GM19395 (cell line): ENCODE measurements around the gene PIK3C3.
"Not testable (repeated sequence)": the region's sequence is repeated elsewhere in the genome, so short reads cannot be mapped to it uniquely, and the experiment has no call there.

Source experiments
- ATAC-seq: cut with Tn5 transposase; IDR thresholded peaks from one replicate; pipeline ENCODE4 v1.9.1; 2021; ENCODE audit warnings: mild to moderate bottlenecking, moderate library complexity; ENCODE audit not compliant: unreplicated experiment

Gene PIK3C3

GRCh38 chr18:41965634-41966255, 10.7 kb downstream of the PIK3C3 start:
- ATAC-seq: no peak

DNA sequence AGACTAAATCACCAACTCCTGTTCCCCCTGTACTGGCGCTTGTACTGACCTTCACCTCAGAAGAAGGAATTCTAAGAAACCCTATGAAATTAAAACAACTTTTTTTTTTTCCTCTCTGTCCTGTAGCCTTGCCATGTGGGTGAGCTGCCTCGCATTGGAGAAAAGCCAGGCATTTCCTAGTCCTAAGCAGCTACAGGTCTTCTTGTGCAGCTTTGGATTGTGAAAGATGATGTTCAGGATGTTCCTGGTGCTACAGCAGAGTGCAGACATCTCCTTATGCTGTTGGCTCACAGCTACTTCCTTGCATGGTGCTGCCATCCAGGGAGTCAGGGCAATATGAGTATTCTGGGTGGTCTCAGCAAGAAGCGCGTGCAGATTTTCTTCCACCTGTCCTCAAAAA, 11.9 kb downstream of the PIK3C3 start:
- ATAC-seq: no peak

DNA sequence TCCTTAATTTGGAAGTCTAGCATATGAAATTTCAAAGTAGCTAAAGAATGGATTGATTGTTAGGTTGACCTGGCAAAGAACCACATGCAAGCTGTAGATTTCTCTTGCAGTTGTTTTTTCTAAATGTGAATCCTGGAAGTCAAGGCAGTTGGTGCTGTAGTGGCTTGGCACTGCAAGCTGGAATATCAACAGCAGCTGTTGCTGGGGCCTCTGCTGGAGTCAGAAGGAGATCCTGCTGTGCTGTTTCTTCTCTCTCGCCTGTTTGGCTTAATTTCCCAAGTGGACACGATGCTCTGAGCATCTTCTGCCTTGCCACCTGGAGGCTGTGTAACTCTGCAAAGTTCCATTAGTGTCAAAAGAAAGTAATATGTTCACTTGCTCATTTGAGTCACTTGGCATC, 12.6 kb downstream of the PIK3C3 start:
- no peak for ATAC-seq

GRCh38 chr18:41969881-41970280, 14.8 kb downstream of the PIK3C3 start:
- ATAC-seq: no peak

DNA sequence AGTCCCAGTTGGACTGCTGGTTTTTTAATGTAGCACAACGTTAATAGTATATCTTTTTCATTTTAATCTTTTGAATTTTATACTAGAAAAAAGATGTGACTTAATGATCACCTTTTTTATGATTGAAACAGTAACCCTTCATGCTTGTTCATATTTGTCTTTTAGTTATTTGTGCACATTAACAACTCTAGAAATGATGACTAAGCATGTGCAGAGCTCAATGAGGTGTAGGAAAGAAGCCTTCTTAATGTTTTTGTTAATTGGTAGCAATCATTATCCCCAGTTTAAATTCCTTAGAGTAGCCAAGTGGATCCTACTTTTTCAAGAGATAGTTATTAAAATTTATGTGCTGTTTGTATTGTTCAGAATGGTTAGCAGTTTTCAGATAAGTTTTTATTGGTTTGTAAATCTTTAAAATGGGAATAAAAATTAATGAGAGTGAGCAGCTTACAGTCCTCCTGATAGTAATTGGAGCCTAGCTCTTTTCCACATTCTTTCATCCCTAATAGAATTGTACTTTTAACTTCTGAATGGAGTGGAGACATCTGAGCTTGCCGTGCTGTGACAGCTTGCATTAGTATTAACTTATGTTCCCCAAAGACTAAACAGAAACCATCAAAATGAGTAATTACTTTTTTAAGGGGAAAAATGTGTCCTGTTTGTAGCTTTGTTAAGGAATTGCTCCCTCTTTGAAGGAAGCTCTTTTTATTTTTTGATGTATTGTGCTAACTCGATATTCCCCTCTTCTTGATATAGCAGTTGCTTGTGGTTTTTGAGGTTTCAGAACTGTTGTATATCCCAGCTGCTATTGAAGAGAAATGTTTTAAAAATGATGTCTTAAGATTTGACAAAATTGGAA, 17.3 kb downstream of the PIK3C3 start:
- peak; percentile 43 for ATAC-seq

DNA sequence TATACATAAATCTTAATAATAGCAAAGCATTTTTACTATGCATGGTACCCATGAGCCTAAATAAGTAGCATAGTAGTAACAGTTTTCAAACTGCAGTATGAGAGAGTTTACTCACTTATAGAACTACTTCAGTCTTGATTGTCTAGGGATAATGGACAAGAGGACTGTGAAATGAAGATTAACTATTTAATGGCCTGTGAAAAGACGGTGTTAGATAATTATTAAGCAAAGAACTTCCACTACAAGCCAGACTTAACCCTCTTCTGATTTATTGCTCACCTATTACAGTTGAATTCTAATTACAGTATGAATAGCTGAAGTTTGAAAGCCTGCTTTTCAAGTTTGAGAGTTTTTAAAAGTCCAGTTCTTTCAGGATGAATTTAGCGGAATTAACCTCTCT, 18.9 kb downstream of the PIK3C3 start:
- ATAC-seq: peak; percentile 58

- ATAC-seq: no peak
Measured at GRCh38 chr18:41974796-41975201, 19.8 kb downstream of the PIK3C3 start.

GRCh38 chr18:41975284-41975683, 20.2 kb downstream of the PIK3C3 start:
- ATAC-seq: no peak

GRCh38 chr18:41977233-41977632, 22.2 kb downstream of the PIK3C3 start:
- no peak for ATAC-seq

DNA sequence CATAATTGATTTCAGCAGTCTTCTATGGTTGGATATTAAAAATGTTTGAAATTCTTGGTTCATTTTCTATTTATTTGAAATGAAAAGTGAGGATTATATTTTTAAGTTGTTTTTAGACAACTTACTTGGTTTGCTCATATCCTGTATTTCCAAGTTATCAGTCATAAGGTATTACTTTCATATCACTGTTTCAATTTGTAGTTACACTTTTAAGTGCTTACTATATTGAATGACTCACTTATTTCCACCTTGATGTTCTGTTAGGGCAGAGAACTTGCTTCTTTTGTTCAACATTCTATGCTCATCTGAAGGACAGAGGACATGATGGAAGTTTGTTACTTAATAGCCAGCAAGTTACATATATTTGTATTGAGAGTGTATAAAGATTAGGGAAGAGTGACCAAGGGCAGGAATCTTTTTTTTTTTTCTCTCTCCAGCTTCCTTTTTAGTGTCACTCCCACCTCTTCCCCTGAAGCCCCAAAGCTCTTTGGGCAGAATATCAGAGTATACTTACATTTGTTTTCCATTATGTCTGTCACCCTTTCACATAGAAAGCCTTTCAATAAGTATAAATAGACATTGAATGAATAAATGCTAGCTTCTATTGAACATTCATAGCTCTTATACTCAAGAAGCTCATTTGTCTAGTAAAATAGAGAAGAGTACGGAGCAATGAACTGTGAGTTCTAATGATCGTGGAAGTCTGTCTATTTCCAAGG, 28.1 kb downstream of the PIK3C3 start:
- ATAC-seq: peak; percentile 95

DNA sequence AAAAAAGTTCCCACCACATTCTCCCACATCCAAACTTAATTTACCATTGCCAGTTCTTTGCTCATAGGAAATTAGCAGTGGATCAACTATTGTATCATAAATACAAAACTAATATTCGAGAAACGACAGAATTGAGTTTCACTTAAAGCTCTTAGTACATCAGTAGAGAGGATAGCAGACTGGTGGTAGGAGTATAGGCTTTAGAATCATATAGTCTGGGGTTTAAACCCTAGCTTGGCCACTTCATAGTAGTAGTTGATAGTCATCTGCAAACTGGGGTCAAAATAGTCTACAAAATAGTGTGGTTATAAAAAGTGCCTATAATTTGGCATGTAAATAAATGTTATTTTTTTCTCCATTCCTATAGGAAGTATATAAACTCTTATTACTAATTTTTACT, 30.9 kb downstream of the PIK3C3 start:
- no peak for ATAC-seq

DNA sequence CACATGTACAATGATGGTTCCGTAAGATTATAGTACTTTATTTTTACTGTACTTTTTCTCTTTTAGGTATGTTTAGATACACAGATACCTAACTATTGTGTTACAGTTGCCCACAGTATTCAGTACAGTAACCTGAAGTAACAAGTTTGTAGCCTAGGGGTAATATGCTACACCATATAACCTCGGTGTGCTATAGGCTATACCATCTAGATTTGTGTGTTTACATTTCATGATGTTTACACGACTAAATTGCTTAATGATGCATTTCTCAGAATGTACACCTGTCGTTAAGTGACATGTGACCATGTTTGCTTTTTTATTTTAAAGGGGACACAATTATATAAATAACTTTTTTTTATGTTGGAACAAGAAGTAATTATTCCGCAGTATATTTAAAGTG, 34.5 kb downstream of the PIK3C3 start:
- no peak for ATAC-seq

DNA sequence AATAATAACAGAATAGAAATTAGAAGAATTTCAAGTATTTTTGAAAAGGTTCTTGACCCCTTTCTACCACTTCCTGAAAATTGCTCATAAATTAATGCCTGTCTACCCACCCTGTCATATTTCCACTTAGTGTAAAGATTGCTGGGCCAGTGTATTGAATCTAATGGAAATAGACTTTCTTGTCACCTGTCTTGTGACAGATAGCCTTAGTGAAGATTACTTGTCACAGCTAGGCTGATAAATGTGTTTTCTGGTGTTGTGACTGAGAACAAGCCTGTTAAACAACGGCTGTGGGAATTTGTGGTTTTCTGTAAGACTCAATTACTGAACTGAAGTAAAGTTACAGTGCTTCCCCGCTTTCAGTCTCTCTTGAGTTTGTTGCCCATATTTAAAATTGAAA, 37.0 kb downstream of the PIK3C3 start:
- peak; percentile 87 for ATAC-seq

DNA sequence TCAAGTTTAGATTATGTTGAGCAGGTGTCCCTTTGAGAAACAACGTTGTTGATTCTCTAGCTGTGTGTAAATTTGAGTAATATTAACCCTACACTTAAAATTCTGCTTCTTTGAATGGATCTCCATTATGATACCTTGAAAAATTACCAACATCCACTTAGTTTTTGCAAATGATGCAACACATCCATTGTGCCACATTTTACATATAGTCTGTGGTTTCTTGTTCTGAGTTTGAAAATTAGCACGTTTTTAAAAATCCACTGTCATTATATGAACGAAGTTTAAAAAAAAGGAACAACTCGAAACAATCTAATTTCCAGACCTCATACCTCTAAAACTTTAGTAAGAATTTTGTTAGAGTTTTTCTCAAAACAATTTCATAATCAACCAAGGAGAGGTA, 37.7 kb downstream of the PIK3C3 start:
- ATAC-seq: no peak

- no peak for ATAC-seq
Measured at GRCh38 chr18:41993151-41993550, 38.1 kb downstream of the PIK3C3 start.

DNA sequence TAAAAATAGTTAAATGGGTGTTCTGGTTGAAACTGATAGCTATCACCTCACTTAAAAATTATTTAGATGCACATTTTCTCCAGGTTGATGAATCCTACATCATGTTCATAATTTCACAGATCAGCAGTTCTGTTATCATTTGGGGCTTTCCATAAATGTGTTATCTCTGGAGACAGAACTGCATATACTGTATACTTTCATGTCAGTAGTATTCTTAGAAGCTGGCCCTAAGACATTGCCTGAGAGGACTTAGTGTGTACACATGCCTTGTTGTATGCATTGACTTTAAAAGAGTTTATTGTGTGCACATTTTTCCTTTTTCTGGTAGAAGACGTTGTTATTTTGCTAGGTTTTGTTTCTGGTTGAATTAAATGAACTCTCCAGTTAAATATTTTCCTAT, 41.0 kb downstream of the PIK3C3 start:
- ATAC-seq: no peak

GRCh38 chr18:41999751-42000150, 44.7 kb downstream of the PIK3C3 start:
- no peak for ATAC-seq

DNA sequence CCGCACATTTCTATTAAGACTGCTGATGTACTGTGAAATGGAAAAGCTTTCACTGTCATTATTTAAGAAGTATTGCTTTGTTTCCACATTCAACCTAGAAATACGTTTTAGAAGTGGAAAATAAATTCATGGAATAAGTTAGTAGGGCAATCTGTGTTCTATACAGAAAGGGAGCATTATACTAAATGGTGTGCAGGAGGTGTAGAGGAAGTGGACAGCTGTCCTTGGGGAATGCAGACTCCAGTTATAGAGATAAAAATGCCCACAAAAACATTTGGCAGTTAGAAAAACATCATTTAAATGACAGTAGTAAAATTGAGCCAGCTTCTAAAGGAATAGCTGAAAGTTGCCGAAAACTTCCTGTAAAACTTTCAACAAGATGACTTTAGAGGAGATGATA, 46.8 kb downstream of the PIK3C3 start:
- no peak for ATAC-seq

- ATAC-seq: no peak
Measured at GRCh38 chr18:42004653-42005052, 49.6 kb downstream of the PIK3C3 start.

- ATAC-seq: no peak
Measured at GRCh38 chr18:42005782-42006181, 50.7 kb downstream of the PIK3C3 start.

DNA sequence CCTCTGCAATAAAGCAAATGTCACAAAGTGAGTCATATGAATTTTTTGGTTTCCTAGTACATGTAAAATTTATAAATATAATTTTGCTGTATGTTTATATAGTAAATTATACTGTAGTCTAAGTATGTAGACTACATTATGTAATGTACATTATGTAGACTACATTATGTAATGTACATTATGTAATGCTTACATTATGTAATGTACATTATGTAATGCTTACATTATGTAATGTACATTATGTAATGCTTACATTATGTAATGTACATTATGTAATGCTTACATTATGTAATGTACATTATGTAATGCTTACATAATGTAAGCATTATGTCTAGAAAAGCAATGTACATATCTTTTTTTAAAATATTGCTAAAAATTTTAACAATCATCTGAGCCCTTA, 54.4 kb downstream of the PIK3C3 start:
- not testable (repeated sequence) for ATAC-seq

GRCh38 chr18:42011053-42011452, 56.0 kb downstream of the PIK3C3 start:
- ATAC-seq: peak; percentile 100
